H1 (cell line): Measurements from ENCODE around the gene CAST. TPM values are rescaled to one million over a fixed set of nuclear protein-coding genes. Genes with fewer than 3 reads are reported as not detected.

Experiments
- CTCF ChIA-PET: fragments of 300-600 bp; sonication (Branson Sonifier 250); formaldehyde crosslinking; loops from one replicate; lab custom pipeline; 2021; ENCODE audit not compliant: partially characterized antibody; lab: Charles Lee
- POLR2A ChIA-PET: fragments of 300-600 bp; sonication (Branson Sonifier 250); formaldehyde crosslinking; loops from one replicate; lab custom pipeline; 2021; ENCODE audit warnings: inconsistent platforms; ENCODE audit not compliant: partially characterized antibody; lab: Charles Lee
- DNase-seq, 2 experiments: peaks; one replicate each; pipeline versions ENCODE4 v3.0.0 to v3.0.0-alpha.2; 2010 to 2022; ENCODE audit warnings: low spot score in 2 of 2, low read depth in 1 of 2, mixed read lengths in 1 of 2
- FAIRE-seq: peaks from 2 replicates; lab custom pipeline; 2011; peaks lifted over from hg19 to GRCh38; lab: Jason Lieb, UNC
- H2AFZ ChIP-seq: 2 replicates; pipeline ENCODE4 v1.8.1; 2012; ENCODE audit warnings: low read length, inconsistent platforms
- H2AK5ac ChIP-seq: 2 replicates; pipeline ENCODE4 v1.6.1; 2013; ENCODE audit warnings: low read depth, low read length
- H2BK120ac ChIP-seq: replicated peaks from 2 replicates; pipeline ENCODE3; 2013; ENCODE audit warnings: low read depth, low read length, inconsistent platforms
- H2BK12ac ChIP-seq: 2 replicates; pipeline ENCODE4 v1.6.1; 2013; ENCODE audit warnings: low read depth, low read length
- H2BK15ac ChIP-seq: 2 replicates; pipeline ENCODE4 v1.6.1; 2013; ENCODE audit warnings: low read length
- H2BK20ac ChIP-seq: 2 replicates; pipeline ENCODE4 v1.6.1; 2013; ENCODE audit warnings: low read length
- H2BK5ac ChIP-seq: 2 replicates; pipeline ENCODE4 v1.6.1; 2013; ENCODE audit warnings: low read depth, low read length
- H3K14ac ChIP-seq: 2 replicates; pipeline ENCODE4 v1.6.1; 2013; ENCODE audit warnings: inconsistent platforms; ENCODE audit not compliant: insufficient read length
- H3K18ac ChIP-seq: 2 replicates; pipeline ENCODE4 v1.6.1; 2013; ENCODE audit warnings: low read length; ENCODE audit errors: extremely low read depth
- H3K23ac ChIP-seq: 2 replicates; pipeline ENCODE4 v1.6.1; 2013; ENCODE audit warnings: inconsistent platforms; ENCODE audit not compliant: insufficient read length
- H3K23me2 ChIP-seq: 2 replicates; pipeline ENCODE4 v1.6.1; 2013; ENCODE audit warnings: low read depth, low read length
- H3K27ac ChIP-seq: 2 replicates; pipeline ENCODE4 v1.6.1; 2011; ENCODE audit warnings: low read depth, low read length, inconsistent platforms
- H3K27me3 ChIP-seq, 4 experiments: replicated peaks in 1 of 4; 1 replicate in 1 of 4; 2 replicates in 3 of 4; pipeline versions ENCODE4 v1.6.1 to v1.8.1; 2011 to 2013; ENCODE audit warnings: low read length in 3 of 4, mild to moderate bottlenecking in 3 of 4, inconsistent platforms in 2 of 4, mixed read lengths in 2 of 4, moderate library complexity in 1 of 4; ENCODE audit not compliant: control insufficient read depth in 3 of 4, insufficient read depth in 3 of 4; ENCODE audit errors: extremely low read depth in 1 of 4
- H3K36me3 ChIP-seq, 4 experiments: 2 replicates each; pipeline versions ENCODE4 v1.6.1 to v1.8.1; 2011 to 2013; ENCODE audit warnings: mild to moderate bottlenecking in 4 of 4, low read length in 3 of 4, moderate library complexity in 2 of 4, control low read depth in 1 of 4, inconsistent platforms in 1 of 4; ENCODE audit not compliant: insufficient read depth in 4 of 4, control insufficient read depth in 2 of 4
- H3K4ac ChIP-seq: replicated peaks from 2 replicates; pipeline ENCODE3; 2013; ENCODE audit warnings: low read length, low read depth, mixed read lengths, inconsistent platforms; ENCODE audit not compliant: insufficient read length
- H3K4me1 ChIP-seq, 4 experiments: replicated peaks in 1 of 4; 1 replicate in 1 of 4; 2 replicates in 3 of 4; pipeline versions ENCODE4 v1.6.1 to v1.8.1; 2011 to 2013; ENCODE audit warnings: low read length in 3 of 4, inconsistent platforms in 2 of 4, mixed read lengths in 1 of 4; ENCODE audit not compliant: insufficient read depth in 4 of 4, control insufficient read depth in 3 of 4
- H3K4me2 ChIP-seq, 2 experiments: 2 replicates each; pipeline versions ENCODE4 v1.6.1 to v1.8.1; 2011 to 2013; ENCODE audit warnings: low read depth in 2 of 2, low read length in 2 of 2, control low read depth in 1 of 2, inconsistent platforms in 1 of 2, mild to moderate bottlenecking in 1 of 2; ENCODE audit not compliant: insufficient read depth in 1 of 2
- H3K4me3 ChIP-seq, 4 experiments: fragments of 200-600, 300-600 bp in 1 of 4; sonication (generic), shearing (Covaris generic), sonication (Bioruptor Twin) in 1 of 4; 2 replicates each; pipeline versions ENCODE4 v1.5.1 to v1.8.1; 2011 to 2016; ENCODE audit warnings: low read length in 4 of 4, low read depth in 3 of 4, control low read depth in 2 of 4, inconsistent platforms in 2 of 4, mild to moderate bottlenecking in 2 of 4, mixed read lengths in 1 of 4, moderate library complexity in 1 of 4; ENCODE audit not compliant: insufficient read depth in 2 of 4; ENCODE audit errors: extremely low read depth in 1 of 4
- H3K56ac ChIP-seq: replicated peaks from 2 replicates; pipeline ENCODE3; 2013; ENCODE audit warnings: low read depth, mild to moderate bottlenecking, mixed read lengths, low read length, inconsistent platforms; ENCODE audit not compliant: insufficient read length
- H3K79me1 ChIP-seq: 2 replicates; pipeline ENCODE4 v1.6.1; 2013; ENCODE audit warnings: low read depth, low read length, control low read depth
- H3K79me2 ChIP-seq, 2 experiments: 2 replicates each; pipeline versions ENCODE4 v1.6.1 to v1.8.1; 2012 to 2013; ENCODE audit warnings: low read length in 2 of 2, mild to moderate bottlenecking in 2 of 2, inconsistent platforms in 1 of 2; ENCODE audit not compliant: insufficient read depth in 2 of 2, control insufficient read depth in 1 of 2
- H3K9ac ChIP-seq, 4 experiments: replicated peaks in 1 of 4; 1 replicate in 1 of 4; 2 replicates in 3 of 4; pipeline versions ENCODE4 v1.6.1 to v1.8.1; 2011 to 2013; ENCODE audit warnings: low read depth in 3 of 4, low read length in 3 of 4, control low read depth in 2 of 4, mild to moderate bottlenecking in 2 of 4, moderate library complexity in 2 of 4, inconsistent platforms in 1 of 4; ENCODE audit errors: extremely low read depth in 1 of 4
- H3K9me3 ChIP-seq, 2 experiments: 2 replicates each; pipeline versions ENCODE4 v1.6.1 to v1.8.1; 2012 to 2013; ENCODE audit warnings: mild to moderate bottlenecking in 2 of 2, moderate library complexity in 2 of 2, control low read depth in 1 of 2, inconsistent platforms in 1 of 2, low read depth in 1 of 2, low read length in 1 of 2, mixed read lengths in 1 of 2; ENCODE audit not compliant: insufficient read depth in 2 of 2
- H4K20me1 ChIP-seq, 2 experiments: replicated peaks in 1 of 2; 2 replicates each; pipeline versions ENCODE3 to v1.8.1; 2011 to 2013; ENCODE audit warnings: inconsistent platforms in 2 of 2, low read length in 2 of 2, mild to moderate bottlenecking in 1 of 2; ENCODE audit not compliant: insufficient read depth in 2 of 2, control insufficient read depth in 1 of 2
- H4K5ac ChIP-seq: 2 replicates; pipeline ENCODE4 v1.6.1; 2013; ENCODE audit warnings: low read length, low read depth, mixed read lengths, inconsistent platforms; ENCODE audit not compliant: insufficient read length
- H4K8ac ChIP-seq: 2 replicates; pipeline ENCODE4 v1.8.0; 2013; ENCODE audit warnings: mild to moderate bottlenecking, moderate library complexity, low read length, inconsistent platforms; ENCODE audit not compliant: insufficient read depth; ENCODE audit errors: extremely low read depth
- H4K91ac ChIP-seq: replicated peaks from 2 replicates; pipeline ENCODE3; 2013; ENCODE audit warnings: low read length, mixed read lengths, inconsistent platforms; ENCODE audit not compliant: insufficient read length
- ASH2L ChIP-seq: fragments of 200-600, 300-600 bp; sonication (generic); IDR thresholded peaks from one replicate; pipeline ENCODE4 v1.7.1; 2017; ENCODE audit warnings: low read length
- BACH1 ChIP-seq: IDR thresholded peaks from 2 replicates; pipeline ENCODE4 v1.6.1; 2012; ENCODE audit warnings: low read length, improper control_type of control experiment
- CREB1 ChIP-seq: IDR thresholded peaks from 2 replicates; pipeline ENCODE4 v1.6.1; 2012; ENCODE audit warnings: inconsistent platforms
- EGR1 ChIP-seq: IDR thresholded peaks from 2 replicates; pipeline ENCODE4 v1.6.1; 2011; ENCODE audit warnings: low read depth, low read length, borderline replicate concordance
- GABPA ChIP-seq: IDR thresholded peaks from 2 replicates; pipeline ENCODE4 v1.6.1; 2011; ENCODE audit warnings: mild to moderate bottlenecking, low read length, moderate library complexity, borderline replicate concordance; ENCODE audit not compliant: insufficient read depth
- JUN ChIP-seq: IDR thresholded peaks from 2 replicates; pipeline ENCODE4 v1.6.1; 2011; ENCODE audit warnings: low read depth, mild to moderate bottlenecking, improper control_type of control experiment, low read length
- KDM5A ChIP-seq: fragments of 200-600 bp; IDR thresholded peaks from 2 replicates; pipeline ENCODE4 v1.7.1; 2012; ENCODE audit warnings: mild to moderate bottlenecking, low read length, inconsistent platforms, mixed read lengths
- PHF8 ChIP-seq: fragments of 200-600 bp; sonication (generic); conservative IDR thresholded peaks from 2 replicates; pipeline ENCODE4 v1.7.1; 2012; ENCODE audit warnings: low read depth, mild to moderate bottlenecking, inconsistent platforms, low read length, moderate library complexity
- POLR2AphosphoS5 ChIP-seq: IDR thresholded peaks from 2 replicates; pipeline ENCODE4 v1.6.1; 2011; ENCODE audit warnings: low read depth, low read length
- SIN3A ChIP-seq, 2 experiments: IDR thresholded peaks in 1 of 2; conservative IDR thresholded peaks in 1 of 2; 2 replicates each; pipeline ENCODE4 v1.6.1; 2011 to 2012; ENCODE audit warnings: low read length in 2 of 2, improper control_type of control experiment in 1 of 2, low read depth in 1 of 2, mild to moderate bottlenecking in 1 of 2
- SIX5 ChIP-seq: IDR thresholded peaks from 2 replicates; pipeline ENCODE4 v1.6.1; 2011; ENCODE audit warnings: mild to moderate bottlenecking, low read depth, low read length
- TAF1 ChIP-seq: IDR thresholded peaks from 2 replicates; pipeline ENCODE4 v1.6.1; 2011; ENCODE audit warnings: mild to moderate bottlenecking, low read depth, low read length
- ZNF274 ChIP-seq: IDR thresholded peaks from 2 replicates; pipeline ENCODE4 v1.7.0; 2012; ENCODE audit warnings: low read length, borderline replicate concordance; ENCODE audit errors: extremely low read depth
- WGBS, 2 experiments: shearing (Covaris generic) in 1 of 2; methylation state at CpG; one replicate each; pipeline versions ENCODE4 v1.1.6 to v1.1.7; 2013 to 2015; ENCODE audit warnings: low lambda C conversion rate in 2 of 2, mixed read lengths in 2 of 2, inconsistent platforms in 1 of 2, low coverage in 1 of 2, missing lambda C conversion rate in 1 of 2; ENCODE audit not compliant: insufficient replicate concordance in 2 of 2, insufficient coverage in 1 of 2, insufficient read length in 1 of 2; ENCODE audit errors: extremely low coverage in 1 of 2, missing lambda C conversion rate in 1 of 2; 5-methylcytosine and 5-hydroxymethylcytosine counted together
- polyA plus RNA-seq, 7 experiments: library from polyadenylated mRNA; depleted of rRNA in 3 of 7; stranded (reverse) in 5 of 7; unstranded in 2 of 7; fragments of >200 nt in 5 of 7; fragments of 200-250 nt in 2 of 7; gene quantifications; 1 replicate in 5 of 7; 2 replicates in 1 of 7; 4 replicates in 1 of 7; pipeline versions ENCODE4 v1.2.1 to v1.2.3, GENCODE V29; 2011 to 2013; ENCODE audit warnings: missing spikeins in 2 of 7, mixed read lengths in 2 of 7
- total RNA-seq: library from RNA; stranded (reverse); fragmentation: NEBNext Ultra II Directional; extraction: Animal tissue kit (Norgen Biotek cat#: 25700); gene quantifications from 2 replicates; pipeline ENCODE4 v1.2.1, GENCODE V29; 2021
- TF ChIP-seq, protein P1 (sequence below): IDR thresholded peaks from 2 replicates; pipeline ENCODE4 v1.6.1; 2012; ENCODE audit warnings: inconsistent platforms

The CAST gene
- total and polyA plus RNA-seq, 2 of the 8 experiments (the other 6 are each of a cell fraction or from before 2014, with no cell fraction given), result 9.0 to 48.2 TPM

DNA sequence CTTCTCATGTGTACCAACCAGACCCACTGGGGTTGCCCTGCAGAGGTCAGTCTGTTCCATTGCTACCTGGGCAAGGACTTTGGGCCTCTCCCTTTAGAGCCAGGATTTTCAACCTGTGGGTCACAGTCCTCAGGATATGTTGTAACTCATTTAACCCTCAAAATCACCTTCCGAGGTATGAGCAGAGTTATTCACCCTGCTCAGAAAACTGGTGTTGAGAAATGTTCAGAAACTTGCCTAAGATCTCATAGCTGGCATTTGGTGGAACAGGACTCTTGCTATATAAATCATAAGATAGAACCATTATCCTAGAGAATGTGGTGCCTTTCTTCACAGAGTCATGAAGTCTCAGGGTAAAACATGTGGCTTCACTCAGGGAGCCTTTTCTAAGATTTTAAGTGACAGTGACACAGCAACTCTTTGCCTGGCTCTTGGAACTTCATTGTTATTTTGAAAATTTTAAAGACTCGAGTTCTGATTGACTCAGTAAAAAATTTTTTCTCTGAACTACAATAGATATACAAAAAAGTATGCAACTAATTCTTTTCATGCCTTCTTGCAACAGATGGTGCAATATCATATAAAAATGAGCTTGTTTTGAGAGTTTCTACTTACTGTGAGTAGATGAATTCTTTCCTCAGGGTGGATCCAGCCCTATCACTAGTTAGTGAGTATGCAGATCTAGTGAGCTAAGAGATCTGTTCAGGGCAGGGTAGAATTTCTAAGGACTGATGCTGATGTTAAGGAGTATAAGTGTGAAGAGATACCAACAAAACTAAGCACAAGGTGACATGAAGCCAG lies 29.5 kb downstream of the CAST start:
- 85% methylated on average over 2 of the region's 2 CpGs; no CpG with 5 or more reads in 1 of the 2 experiments for WGBS, 2 experiments
- no peak overlapping the region for H2BK20ac ChIP-seq
- H3K79me2 ChIP-seq, result no peaks in the 10 kb centered on the region
- no peak overlapping the region for H4K91ac ChIP-seq
- H2BK15ac ChIP-seq, result no peak overlapping the region
- H3K27ac ChIP-seq, result no peak overlapping the region
- H3K4me3 ChIP-seq, result no peak overlapping the region
- H2BK5ac ChIP-seq, result no peak overlapping the region
- H2BK12ac ChIP-seq, result no peak overlapping the region
- H3K4me2 ChIP-seq, result no peak overlapping the region
- H3K79me1 ChIP-seq, result no peaks in the 10 kb centered on the region
- H3K18ac ChIP-seq, result no peak overlapping the region
- no peak for FAIRE-seq
- H3K23ac ChIP-seq, result no peak overlapping the region
- no peak overlapping the region for H3K9ac ChIP-seq
- H4K5ac ChIP-seq, result no peak overlapping the region
- H3K4ac ChIP-seq, result no peak overlapping the region
- H3K9me3 ChIP-seq, result no peaks in the 10 kb centered on the region
- no peaks in the 10 kb centered on the region for H3K27me3 ChIP-seq
- no peaks in the 10 kb centered on the region for H4K20me1 ChIP-seq
- no peak overlapping the region for H3K14ac ChIP-seq
- no peak overlapping the region for H2AFZ ChIP-seq
- H3K23me2 ChIP-seq, result no peaks in the 10 kb centered on the region
- no peak overlapping the region for H4K8ac ChIP-seq
- H3K56ac ChIP-seq, result no peak overlapping the region
- no peaks in the 10 kb centered on the region for H3K36me3 ChIP-seq
- POLR2A ChIA-PET, result interaction anchor here (0.6 to 0.9 kb wide), 2 partner anchors 18 to 369 kb away, joined by 3 to 4 read pairs; no protein-coding TSS in a partner anchor
- H3K4me1 ChIP-seq, result no peaks in the 10 kb centered on the region
- H2BK120ac ChIP-seq, result no peak overlapping the region
- CTCF ChIA-PET, result interaction anchor here (0.6 to 7.0 kb wide), 5 partner anchors 21 to 295 kb away, joined by 3 to 89 read pairs (median 6); no protein-coding TSS in a partner anchor
- no peak overlapping the region for H2AK5ac ChIP-seq
- DNase-seq, result no peak
- TF ChIP-seq ZNF274 (no peak), EGR1 (no peak), JUN (no peak), CREB1 (no peak), SIN3A (conservative IDR thresholded peaks at IDR 0.05 in 1 of 2, IDR thresholded peaks at IDR 0.05 in 1 of 2; ENCODE audit: low read depth in 1 of 2, low read length in 2 of 2) (no peak), TAF1 (no peak), ASH2L (no peak), POLR2AphosphoS5 (no peak), GABPA (no peak), PHF8 (no peak), SIX5 (no peak), BACH1 (no peak), KDM5A (no peak)
- TF ChIP-seq, protein P1, sequence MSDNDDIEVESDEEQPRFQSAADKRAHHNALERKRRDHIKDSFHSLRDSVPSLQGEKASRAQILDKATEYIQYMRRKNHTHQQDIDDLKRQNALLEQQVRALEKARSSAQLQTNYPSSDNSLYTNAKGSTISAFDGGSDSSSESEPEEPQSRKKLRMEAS, result no peak
